Activated CD8-positive, alpha-beta memory T cell treated with anti-CD3 and anti-CD28 coated beads, Interleukin-2, amount 50 U/mL, for 48 hours (primary cell): ENCODE results near the gene CACNA1D.

ENCODE experiments used
- DNase-seq: peaks from one replicate; pipeline ENCODE4 v3.0.0-alpha.2; 2020

The CACNA1D gene

DNA sequence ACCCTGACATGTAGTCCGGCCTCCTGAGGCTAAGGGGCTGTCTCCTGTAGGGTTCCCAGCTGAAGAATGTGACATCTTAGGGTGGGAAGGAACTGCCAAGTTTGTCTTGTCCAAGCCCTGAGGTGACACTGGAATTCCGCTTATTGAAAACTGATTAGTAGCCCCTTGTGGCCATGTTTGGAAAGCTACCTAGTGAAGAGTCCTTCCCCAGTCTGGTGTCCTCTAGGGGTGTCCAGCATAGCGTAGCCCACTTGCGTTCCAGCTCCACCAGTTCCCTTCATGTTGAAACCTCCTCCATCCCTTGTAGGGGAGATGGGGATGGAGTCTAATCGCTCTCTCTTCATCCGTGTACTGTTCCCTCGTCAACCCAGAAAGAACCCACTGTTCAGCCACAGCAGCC lies 272.3 kb downstream of the CACNA1D start:
- no peak for DNase-seq

DNA sequence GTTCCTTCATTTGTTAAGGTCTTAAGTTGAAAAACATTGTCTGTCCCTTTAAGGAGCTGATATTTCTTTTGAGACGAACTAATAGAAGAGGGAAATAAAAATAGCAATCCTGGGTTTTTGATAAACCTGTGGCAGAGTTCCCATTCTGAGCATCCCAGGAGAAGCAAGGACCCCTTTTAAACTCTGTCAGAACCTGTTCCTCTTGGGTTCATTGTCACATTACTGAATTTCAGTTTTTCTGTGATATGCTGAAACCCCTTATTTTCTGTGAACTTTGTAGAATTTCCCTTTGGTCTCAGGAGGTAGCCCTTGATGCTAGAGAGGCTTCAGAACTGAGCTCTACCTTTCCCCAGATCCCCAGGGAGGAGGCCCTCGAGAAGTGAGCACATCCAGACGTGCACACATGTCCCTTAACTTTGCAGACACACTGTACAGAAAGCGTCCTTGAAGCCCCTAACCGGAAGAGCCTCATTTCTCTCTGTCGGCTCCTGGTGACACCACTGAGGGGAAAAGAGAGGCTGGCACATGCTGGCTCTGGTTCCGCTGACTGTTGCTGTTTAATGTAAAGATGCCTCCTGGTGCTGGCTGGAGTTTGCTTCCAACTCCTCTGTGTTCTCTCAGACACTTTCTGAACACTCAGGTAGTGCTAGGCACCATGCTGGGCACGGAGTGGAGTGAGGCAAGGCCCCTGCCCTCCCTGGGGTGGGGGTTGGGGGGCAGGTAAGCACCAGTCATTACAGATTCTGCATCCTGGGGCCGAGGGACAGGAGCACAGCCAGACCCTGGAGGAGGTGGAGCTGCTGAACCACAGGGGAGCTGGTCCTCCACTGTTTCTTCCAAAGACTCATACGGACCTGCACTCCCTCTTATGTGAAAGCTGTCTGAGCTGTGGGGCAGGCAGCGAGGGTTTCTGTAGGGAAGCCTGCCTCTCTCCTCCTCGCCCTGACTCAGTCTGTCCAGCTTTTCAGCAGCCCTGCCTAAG lies 274.4 kb downstream of the CACNA1D start:
- no peak for DNase-seq

DNA sequence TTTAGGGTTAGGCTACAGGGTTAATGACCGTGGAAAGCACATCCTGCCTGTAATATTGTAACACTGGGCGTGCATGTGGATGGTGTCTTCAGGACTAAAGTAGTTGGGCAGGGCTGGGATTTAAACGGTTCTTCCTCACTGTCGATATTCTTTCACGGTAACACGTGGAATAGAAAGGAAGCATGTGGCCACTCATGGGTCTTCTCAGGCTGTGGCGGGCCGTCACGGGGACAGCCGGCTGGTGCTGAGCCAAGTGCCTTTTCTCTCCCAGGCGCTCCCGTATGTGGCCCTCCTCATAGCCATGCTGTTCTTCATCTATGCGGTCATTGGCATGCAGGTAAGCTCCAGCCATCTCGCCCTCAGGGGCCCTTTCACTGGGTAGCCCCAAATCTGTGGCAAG lies 278.2 kb downstream of the CACNA1D start:
- DNase-seq = no peak

DNA sequence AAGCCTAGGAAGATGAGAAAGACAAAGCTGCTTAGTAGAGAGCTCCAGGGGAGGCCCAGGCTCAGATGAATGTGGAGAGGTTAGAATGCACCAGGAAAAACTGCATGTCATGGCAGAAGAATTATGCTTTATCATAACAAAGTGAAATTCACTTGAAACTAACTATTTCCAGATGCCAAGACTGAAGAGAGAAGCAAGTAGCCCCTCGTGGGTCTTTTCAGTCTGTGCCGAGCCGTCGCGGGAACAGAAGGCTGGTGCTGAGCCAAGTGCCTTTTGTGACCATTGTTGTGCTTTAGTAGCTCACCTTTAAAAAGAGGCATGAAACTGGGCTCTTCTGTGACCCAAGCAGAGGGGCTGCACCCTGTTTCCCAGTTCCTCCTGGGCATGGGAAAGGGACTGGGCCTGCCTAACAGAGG lies 278.6 kb downstream of the CACNA1D start:
- DNase-seq = no peak

DNA sequence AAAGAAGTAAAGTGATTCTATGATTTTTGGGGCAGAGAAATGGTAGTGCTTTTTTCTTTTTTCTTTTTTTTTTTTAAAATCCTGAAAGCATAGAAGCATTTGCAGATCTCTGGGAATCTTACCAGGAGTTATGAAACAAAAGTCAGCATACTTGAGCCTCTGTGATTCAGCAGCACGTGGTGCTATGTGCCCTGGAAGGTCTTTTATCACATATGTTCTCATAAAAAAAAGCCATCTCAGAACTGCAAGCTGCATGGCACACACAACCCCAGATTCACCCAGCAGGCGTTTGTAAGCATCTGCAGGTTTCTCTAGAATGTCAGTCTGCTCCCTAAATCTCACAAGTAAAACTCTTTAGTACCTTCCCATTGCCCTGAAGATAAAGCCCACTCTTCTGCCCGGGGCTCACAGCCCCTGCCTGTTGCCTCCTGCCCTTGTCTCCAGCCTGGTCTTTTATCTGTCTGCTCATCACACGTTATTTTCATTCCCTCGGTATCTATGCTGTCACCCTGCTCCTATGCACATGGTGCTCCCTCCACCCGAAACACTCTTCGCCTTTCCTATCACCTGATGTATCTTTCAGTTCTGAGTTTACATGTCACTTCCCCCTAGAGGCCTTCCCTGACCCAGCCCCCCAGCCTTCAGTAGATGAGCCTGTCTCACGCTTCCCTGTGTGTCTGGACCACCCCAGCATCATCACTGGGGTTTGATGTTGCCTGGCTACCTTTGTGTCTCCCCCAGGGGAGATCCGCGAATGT lies 279.4 kb downstream of the CACNA1D start:
- no peak for DNase-seq

DNA sequence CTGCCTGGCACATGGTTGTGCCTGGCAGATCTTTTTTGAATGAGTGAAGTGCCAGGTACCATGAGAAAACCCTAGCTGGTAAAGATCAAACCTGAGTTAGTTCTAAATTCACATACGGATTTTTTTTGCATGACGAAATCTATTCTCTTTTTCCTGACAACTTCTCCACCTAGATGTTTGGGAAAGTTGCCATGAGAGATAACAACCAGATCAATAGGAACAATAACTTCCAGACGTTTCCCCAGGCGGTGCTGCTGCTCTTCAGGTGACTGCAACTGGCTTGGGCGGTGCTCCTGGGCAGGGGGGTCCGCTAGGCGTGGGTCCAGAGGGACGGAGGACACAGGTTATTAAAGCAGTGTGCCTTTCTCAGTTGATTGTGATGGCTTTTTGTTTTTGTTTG lies 280.0 kb downstream of the CACNA1D start:
- no peak for DNase-seq

DNA sequence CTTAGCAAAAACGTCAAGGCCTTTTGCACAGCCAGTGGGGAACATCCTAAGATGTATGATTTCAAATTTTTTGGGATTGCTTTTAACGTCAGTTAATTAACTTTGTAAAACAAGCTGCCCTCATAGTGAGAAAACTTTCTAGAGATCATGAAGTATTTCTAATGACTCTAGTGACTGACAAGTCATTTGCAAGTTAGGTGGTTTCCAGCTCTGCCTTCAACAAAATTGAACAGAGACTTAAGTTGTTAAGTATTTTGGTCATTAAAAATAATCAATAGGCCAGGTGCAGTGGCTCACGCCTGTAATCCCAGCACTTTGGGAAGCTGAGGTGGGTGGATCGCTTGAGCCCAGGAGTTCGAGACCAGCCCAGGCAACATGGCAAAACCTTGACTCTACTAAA lies 280.6 kb downstream of the CACNA1D start:
- no peak for DNase-seq

DNA sequence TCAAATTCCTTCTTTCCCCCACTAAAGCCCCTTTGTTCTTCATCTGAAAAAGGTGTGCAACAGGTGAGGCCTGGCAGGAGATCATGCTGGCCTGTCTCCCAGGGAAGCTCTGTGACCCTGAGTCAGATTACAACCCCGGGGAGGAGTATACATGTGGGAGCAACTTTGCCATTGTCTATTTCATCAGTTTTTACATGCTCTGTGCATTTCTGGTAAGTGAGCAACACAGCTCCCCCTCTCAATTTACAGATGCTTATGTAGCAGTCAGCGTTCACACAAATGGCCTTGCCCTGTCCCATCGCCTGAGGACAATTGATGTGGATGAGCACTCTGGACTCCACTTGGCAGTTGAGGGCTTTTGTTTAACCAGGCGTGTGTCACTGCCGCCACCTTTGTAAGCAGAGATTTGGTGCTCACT lies 281.4 kb downstream of the CACNA1D start:
- no peak for DNase-seq

DNA sequence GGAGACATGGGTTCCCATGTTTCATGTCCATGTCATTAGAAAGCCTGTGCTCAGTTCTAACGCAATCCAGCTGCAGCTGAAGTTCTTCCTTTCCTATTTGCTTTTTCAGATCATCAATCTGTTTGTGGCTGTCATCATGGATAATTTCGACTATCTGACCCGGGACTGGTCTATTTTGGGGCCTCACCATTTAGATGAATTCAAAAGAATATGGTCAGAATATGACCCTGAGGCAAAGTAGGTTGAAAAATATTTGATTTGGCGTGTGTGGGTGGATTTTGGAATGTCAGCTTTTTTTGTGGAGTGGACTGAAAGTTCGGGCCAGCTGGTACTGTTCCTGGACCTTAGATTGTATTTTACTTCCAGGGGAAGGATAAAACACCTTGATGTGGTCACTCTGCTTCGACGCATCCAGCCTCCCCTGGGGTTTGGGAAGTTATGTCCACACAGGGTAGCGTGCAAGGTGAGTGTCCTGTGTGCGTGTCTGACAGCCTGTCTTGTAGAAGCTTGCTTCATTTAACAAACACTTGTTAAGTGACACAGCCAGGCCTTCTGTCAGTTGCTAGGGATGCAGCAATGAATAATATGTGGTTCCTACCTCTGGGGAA lies 282.2 kb downstream of the CACNA1D start:
- no peak for DNase-seq

DNA sequence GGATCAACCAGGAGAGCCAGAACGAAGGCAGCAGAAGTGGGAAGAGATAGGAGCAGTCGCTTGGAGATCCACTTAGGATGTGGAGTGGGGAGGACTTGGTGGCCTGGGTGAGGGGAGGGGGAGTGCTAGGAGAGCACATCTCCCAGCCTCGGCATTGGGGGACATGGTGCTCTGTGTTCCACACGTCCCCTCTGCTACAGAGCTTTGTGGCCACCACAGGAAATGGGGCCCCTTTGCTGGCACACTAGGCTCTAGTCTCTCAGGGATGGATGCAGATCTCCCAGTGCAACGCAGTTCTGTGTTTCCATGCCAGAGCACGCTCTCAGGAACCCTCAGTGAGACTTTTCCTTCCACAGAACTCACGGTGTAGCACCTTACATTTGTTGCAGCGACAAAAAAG lies 283.1 kb downstream of the CACNA1D start:
- no peak for DNase-seq

DNA sequence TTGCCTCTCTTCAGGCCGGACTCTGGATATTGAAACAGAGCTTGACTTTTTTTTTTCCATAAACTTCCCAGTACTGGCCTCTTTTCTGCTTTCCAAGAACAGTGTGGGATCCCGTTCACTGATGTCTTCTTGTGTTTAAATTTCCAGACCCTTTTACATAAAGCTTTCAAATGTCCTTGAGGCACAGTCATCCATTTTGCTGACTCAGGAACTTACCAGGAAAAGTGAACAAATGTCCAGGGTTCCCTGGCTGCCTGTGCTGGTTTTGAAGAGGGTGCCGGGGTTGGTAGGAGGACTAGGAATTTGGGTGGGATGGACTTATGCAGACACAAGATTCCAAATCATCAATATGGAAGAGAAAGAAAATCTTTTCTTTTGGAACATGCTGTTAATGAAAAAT lies 283.7 kb downstream of the CACNA1D start:
- no peak for DNase-seq

DNA sequence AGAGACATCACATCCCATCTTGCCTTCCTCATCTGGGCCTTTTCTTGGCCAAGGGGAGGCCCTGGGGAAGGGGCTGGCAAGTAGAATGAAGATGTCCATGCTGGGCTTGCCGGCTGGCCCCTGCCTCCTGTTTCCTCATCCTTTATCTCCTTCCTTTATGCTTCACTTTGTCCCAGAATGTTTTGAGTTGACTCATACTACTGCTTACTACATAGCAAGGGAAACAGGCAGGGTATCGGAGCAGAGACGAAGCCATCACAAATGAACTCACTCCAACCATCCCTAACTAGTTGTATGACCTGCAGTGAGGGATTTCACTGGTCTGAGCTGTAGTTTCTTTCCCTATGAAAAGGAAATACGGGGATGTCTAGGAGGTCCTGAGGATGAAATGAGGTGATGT lies 285.8 kb downstream of the CACNA1D start:
- DNase-seq = no peak

DNA sequence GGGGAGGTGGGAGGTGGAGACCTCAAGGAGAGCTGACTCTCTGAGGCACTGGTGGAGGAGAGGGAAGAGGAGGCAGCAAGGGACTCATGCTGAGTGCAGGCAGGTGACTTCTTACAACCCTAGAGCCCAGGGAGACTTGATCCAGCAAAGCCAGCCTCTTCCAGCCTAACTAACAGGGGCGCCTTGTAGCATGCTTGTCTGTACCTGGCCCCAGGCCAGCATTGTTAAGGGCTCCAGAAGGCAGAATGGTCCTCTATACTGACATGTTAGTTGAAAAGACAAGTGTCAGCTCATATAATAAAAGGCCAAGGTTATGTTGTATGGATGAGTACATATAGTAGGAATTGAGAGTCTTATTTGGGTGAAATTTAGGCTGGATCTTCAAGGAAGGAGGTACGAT lies 286.4 kb downstream of the CACNA1D start:
- DNase-seq = no peak

DNA sequence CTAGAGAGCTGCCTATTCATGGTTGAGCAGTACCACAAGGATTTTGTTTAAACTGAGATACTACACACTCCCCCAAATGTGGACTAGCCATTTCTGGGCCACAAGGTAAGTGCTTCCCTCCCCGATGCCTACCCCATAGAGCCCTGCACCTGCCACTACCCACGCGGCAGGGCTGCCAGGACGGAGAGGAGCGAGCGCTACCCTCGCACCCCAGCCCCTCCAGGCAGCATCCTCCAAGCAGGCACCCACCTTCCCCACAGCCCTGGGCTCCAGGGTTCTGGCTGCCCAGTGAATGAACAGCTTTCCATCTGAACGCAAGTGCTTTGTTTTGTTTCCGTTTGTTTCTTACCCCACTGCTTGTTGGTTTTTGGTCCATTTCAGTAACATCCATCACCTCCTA lies 292.6 kb downstream of the CACNA1D start:
- DNase-seq = no peak

DNA sequence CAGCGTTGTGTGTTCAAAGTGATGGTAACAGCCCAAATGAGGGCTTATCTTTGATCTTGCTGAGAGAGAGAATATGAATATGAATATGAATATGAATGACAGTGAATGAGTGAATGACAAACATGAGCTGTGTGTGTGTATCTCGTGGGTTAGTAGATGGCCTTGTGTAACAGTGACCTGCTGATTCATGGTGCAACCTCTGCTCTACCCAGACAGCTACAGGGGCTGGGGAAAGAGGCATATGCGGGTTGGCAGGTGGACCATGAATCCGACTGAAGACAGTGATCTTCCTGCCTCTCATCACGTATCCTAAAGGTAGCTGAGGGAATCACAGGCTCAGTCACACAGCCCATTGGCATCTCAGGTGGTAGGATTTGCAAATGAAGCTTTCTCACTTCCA lies 293.6 kb downstream of the CACNA1D start:
- DNase-seq = no peak

DNA sequence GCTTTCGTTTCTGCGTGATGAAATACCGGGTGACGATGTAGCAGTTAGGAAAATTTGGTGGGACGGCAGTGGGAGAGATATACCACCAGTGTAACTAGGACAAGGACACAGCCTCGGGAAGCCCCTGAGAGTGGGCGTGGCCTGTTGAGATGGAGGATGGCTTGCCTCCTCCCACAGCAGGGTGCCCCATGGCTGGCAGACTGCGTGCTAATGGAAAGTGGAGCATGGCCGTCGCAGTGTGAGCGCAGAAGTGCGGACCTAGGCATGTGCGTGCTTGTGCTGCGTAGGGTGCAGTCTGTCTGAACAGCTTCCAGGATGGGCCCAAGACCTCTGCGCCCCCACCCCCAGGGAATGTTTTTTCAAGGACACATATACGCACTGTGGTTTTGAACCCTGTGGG lies 295.0 kb downstream of the CACNA1D start:
- DNase-seq = no peak

DNA sequence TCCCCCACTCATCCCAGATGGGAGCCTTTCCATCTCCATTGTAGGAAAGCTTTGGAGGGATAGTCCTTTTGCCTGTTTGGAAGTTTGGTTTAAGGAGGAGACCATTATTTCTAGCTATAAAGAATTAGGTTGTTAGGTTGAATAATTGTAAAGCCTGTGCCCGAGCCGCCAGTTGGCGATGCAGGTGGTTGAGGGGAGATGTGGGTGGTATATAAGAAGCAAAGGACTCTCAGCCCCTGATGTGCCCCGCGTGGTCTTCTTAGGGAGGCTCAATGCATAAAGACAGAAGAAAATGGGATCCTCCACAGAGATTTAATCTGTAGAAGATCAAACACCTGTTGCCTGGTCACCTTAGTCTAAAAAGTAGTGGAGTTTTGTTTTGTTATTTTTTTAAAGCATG lies 296.1 kb downstream of the CACNA1D start:
- no peak for DNase-seq

DNA sequence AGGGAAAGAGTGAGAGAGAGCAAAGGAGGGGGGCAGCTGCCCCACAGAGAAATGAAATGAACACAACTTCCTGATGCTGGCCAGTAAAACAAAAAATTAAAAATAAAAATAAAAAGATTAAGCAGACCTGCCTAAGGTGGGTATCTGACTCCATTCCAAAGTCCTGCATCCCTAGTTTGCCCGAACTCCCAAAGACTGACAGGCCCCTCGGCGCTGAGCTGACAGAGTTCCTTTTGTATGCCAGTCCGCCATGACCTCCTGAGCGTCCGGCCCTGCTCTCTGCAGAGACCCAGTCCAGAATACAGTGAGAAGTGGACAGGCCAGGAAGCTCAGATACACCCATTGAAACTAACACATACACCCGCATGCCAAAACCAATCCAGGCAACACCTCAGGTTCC lies 296.9 kb downstream of the CACNA1D start:
- DNase-seq = no peak

DNA sequence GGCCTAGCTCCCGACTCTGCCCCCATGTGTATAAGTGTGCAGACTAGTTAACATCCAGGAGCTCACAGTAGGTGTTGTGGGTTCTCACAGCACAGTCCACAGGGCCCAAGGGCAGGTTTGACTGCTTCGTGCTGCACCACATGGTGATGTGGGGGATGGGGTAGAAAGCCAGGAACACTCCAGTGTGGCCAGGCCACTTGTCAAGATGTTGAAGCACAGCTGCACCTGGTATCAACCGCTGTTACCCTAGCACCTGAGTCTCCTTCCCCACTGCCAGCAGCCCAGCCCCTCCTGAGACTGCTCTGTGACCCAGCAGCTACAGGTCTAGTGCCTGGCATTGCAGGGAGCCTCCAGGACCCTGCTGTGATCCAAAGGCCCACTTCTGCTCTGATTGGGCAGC lies 298.5 kb downstream of the CACNA1D start:
- DNase-seq = no peak

DNA sequence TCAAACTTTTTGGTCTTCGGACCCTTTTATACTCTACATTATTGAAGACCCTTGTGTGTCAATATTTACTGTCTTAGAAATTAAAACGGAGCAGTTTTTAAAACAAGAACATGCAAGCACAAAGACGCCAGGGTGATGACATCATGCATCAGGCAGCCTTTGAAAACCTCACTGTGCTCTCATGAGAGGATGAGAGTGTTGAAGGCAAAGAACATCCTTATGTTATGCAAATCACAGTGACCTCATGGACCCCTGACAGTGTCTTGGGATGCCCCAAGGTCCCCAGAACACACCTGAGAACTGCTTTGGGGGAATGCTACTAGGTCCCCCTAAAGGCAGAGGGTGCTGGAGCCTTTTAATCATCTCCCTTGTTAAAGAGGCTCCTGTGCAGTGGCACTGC lies 300.2 kb downstream of the CACNA1D start:
- DNase-seq = no peak

DNA sequence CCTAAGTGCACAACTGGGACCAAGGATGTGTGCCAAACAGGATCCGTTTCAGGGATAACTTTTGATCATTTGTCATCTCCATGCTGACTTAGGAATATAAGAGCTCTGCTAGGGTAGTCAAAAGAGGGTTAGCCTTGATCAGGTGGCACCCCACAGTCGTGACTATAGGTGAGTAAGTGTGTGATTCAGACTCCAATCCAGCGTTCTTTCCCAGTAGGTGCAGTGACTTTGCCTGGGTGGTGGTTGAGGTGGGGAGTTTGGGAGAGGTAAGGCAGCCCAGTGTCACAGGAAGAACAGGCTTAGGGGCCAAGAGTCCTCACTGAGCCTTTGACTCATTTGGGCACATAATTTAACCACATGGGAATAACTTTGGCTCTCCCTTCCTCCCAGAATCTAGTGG lies 300.8 kb downstream of the CACNA1D start:
- DNase-seq = no peak

DNA sequence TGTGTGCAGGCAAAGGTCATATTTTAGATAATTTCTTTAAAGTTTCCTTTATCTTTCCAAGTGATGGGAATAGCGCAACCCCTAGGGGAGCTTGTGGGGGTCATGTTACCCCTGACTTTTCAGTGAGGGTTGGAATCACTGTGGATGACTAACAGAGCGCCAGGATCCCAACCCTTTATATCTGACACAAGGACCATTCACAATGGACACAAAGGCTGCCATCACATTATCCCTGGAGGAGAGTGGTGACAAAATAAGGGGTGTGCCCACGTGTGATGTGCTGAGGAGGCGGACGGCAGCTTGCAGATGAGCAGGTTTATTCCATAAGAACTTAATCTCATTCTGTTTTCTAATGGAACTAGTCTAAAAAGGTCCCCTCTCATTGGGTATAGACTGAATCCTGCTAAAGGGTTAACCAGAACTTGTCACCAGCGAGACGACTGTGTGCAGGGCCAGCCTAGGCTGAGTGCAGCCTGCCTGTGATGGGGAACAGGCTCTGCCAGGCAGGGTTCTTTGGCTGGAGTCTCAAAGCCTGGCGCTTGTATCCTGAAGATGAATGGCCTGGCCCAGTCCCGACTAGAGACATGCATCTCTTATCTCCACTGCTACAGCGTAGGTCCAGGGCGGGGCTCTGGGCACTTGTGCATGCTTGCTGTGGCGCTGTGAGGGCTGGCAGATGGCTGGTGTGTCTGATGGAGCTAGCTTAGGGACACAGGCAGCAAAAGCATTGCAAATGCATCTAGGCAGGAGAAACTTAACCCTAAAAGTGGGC lies 301.6 kb downstream of the CACNA1D start:
- DNase-seq = no peak

DNA sequence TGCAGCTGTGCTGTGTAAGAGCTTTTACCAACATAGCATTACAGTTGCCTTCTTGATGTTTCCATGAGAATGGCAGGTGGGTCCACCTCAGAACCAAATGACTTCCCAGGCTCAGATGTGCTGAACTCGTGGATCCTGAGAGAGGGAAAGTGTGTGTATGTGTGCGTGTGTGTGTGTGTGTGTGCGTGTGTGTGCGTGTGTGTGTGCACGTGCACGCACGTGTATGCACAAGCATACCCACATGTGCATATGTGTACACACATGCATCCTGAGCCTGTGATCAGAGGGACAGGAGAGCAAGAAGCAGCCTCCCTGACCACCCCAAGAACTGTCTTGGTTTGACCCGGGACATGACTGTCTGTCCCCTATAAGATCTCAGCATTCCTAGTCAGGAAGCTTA lies 303.7 kb downstream of the CACNA1D start:
- DNase-seq = no peak
